Vagina (tissue), 2 donors: Measurements from ENCODE around the gene RSPH3. TPM values are rescaled to one million over a fixed set of nuclear protein-coding genes. Genes with fewer than 3 reads are reported as not detected.

Source experiments
- DNase-seq, 2 donors: peaks; one replicate each; pipeline ENCODE4 v3.0.0-alpha.2; 2017; ENCODE audit errors: extremely low spot score in 2 of 2
- H3K27ac ChIP-seq: fragments of 200-600 bp; sonication (generic); one replicate; pipeline ENCODE4 v1.5.1; 2019
- H3K27me3 ChIP-seq: fragments of 200-600 bp; sonication (generic); one replicate; pipeline ENCODE4 v1.5.1; 2019
- H3K36me3 ChIP-seq, 2 donors: fragments of 200-600 bp; sonication (generic); one replicate each; pipeline ENCODE4 v1.5.1; 2017 to 2019
- H3K4me1 ChIP-seq: fragments of 200-600 bp; sonication (generic); one replicate; pipeline ENCODE4 v1.5.1; 2019
- H3K4me3 ChIP-seq, 2 donors: fragments of 200-600 bp; sonication (generic); 1 replicate in 1 of 2; 2 replicates in 1 of 2; pipeline ENCODE4 v1.5.1; 2016 to 2019
- H3K9me3 ChIP-seq: fragments of 200-600 bp; sonication (generic); one replicate; pipeline ENCODE4 v1.5.1; 2019
- CTCF ChIP-seq, 3 experiments: fragments of 450-650 bp in 2 of 3; fragments of 200-600 bp in 1 of 3; sonication (generic) in 1 of 3; IDR thresholded peaks; one replicate each; pipeline ENCODE4 v1.5.1; 2017 to 2019; ENCODE audit warnings: antibody characterized with exemption in 3 of 3, mild to moderate bottlenecking in 2 of 3, moderate library complexity in 2 of 3
- POLR2A ChIP-seq, 2 donors: fragments of 450-650 bp; IDR thresholded peaks; one replicate each; pipeline ENCODE4 v1.6.1; 2017; ENCODE audit warnings: antibody characterized with exemption in 2 of 2, mild to moderate bottlenecking in 2 of 2, moderate library complexity in 2 of 2
- POLR2AphosphoS5 ChIP-seq, 2 donors: sonication (generic); formaldehyde crosslinking; IDR thresholded peaks; one replicate each; pipeline ENCODE4 v1.9.0; 2017; ENCODE audit warnings: antibody characterized with exemption in 2 of 2, mild to moderate bottlenecking in 2 of 2, low read depth in 1 of 2; ENCODE audit not compliant: insufficient read depth in 1 of 2
- intact Hi-C: fragments of 100-400 bp; cut with DNase I; formaldehyde crosslinking; loops from one replicate; pipeline ENCODE4 v1.15.1; 2023
- total RNA-seq: library from RNA; depleted of rRNA; stranded (reverse); fragments of >200 nt; gene quantifications from one replicate; pipeline ENCODE4 v1.2.3, GENCODE V29; 2016

The RSPH3 gene
- total RNA-seq, 1 donor from 2014 or later: 14.5 TPM

GRCh38 chr6:158963020-158963808 lies 36.8 kb downstream of the RSPH3 start:
- H3K4me1 ChIP-seq: no peaks in the 10 kb centered on the region
- no peaks in the 10 kb centered on the region for H3K27me3 ChIP-seq
- no peaks in the 10 kb centered on the region for H3K36me3 ChIP-seq
- H3K9me3 ChIP-seq: peaks cover 3% of the 10 kb centered on the region
- H3K4me3 ChIP-seq: no peak overlapping the region
- DNase-seq: no peak
- H3K27ac ChIP-seq: no peak overlapping the region
- intact Hi-C loops: no loop called here
- TF ChIP-seq POLR2AphosphoS5 (IDR thresholded peaks at IDR 0.05; ENCODE audit: insufficient read depth in 1 of 2, low read depth in 1 of 2) (no peak), POLR2A (IDR thresholded peaks at IDR 0.05) (no peak), CTCF (IDR thresholded peaks at IDR 0.05) (no peak)

GRCh38 chr6:158962371-158962770 lies 37.6 kb downstream of the RSPH3 start:
- H3K27ac ChIP-seq: no peak overlapping the region
- DNase-seq: no peak
- H3K4me1 ChIP-seq: no peaks in the 10 kb centered on the region
- H3K9me3 ChIP-seq: no peaks in the 10 kb centered on the region
- intact Hi-C loops: no loop called here
- H3K36me3 ChIP-seq: no peaks in the 10 kb centered on the region
- no peaks in the 10 kb centered on the region for H3K27me3 ChIP-seq
- TF ChIP-seq CTCF (IDR thresholded peaks at IDR 0.05) (no peak), POLR2AphosphoS5 (IDR thresholded peaks at IDR 0.05; ENCODE audit: insufficient read depth in 1 of 2, low read depth in 1 of 2) (no peak), POLR2A (IDR thresholded peaks at IDR 0.05) (no peak)
- no peak overlapping the region for H3K4me3 ChIP-seq

- Histone ChIP-seq H3K27ac (no peak overlapping the region), H3K4me1 (no peaks in the 10 kb centered on the region), H3K27me3 (no peaks in the 10 kb centered on the region), H3K9me3 (no peaks in the 10 kb centered on the region), H3K36me3 (no peaks in the 10 kb centered on the region), H3K4me3 (no peak overlapping the region)
- intact Hi-C loops: no loop called here
- TF ChIP-seq CTCF (IDR thresholded peaks at IDR 0.05) (no peak), POLR2A (IDR thresholded peaks at IDR 0.05) (no peak), POLR2AphosphoS5 (IDR thresholded peaks at IDR 0.05; ENCODE audit: insufficient read depth in 1 of 2, low read depth in 1 of 2) (no peak)
- no peak for DNase-seq
Measured at GRCh38 chr6:158960026-158960425, 40.0 kb downstream of the RSPH3 start.

- intact Hi-C loops: no loop called here
- H3K4me1 ChIP-seq: no peaks in the 10 kb centered on the region
- H3K4me3 ChIP-seq: no peak overlapping the region
- H3K36me3 ChIP-seq: no peaks in the 10 kb centered on the region
- no peaks in the 10 kb centered on the region for H3K27me3 ChIP-seq
- H3K9me3 ChIP-seq: no peaks in the 10 kb centered on the region
- no peak for TF ChIP-seq POLR2A (IDR thresholded peaks at IDR 0.05)
- no peak for TF ChIP-seq CTCF (IDR thresholded peaks at IDR 0.05)
- no peak for TF ChIP-seq POLR2AphosphoS5 (IDR thresholded peaks at IDR 0.05; ENCODE audit: insufficient read depth in 1 of 2, low read depth in 1 of 2)
- no peak overlapping the region for H3K27ac ChIP-seq
- no peak for DNase-seq
Measured at GRCh38 chr6:158959552-158959951, 40.5 kb downstream of the RSPH3 start.
